Right renal cortex interstitium (tissue), 3 donors: ENCODE results near the gene EPX. TPM values are rescaled to one million over a fixed set of nuclear protein-coding genes. Genes with fewer than 3 reads are reported as not detected.

Experiments used
- DNase-seq, 3 donors: peaks; one replicate each; pipeline ENCODE4 v3.0.0-alpha.2; 2013; ENCODE audit warnings: low read depth in 3 of 3, low spot score in 2 of 3
- polyA plus RNA-seq, 3 donors: library from polyadenylated mRNA; unstranded; fragments of 120-200 nt; gene quantifications; one replicate each; pipeline ENCODE4 v1.2.1, GENCODE V29; 2013; ENCODE audit not compliant: insufficient read length in 3 of 3

The EPX gene
- polyA plus RNA-seq, 3 donors, result 0.26 to 0.99 (median 0.80) TPM

GRCh38 chr17:58247511-58248363, 55.2 kb downstream of the EPX start:
- DNase-seq, result no peak

- no peak for DNase-seq
These were observed 56.4 kb downstream of the EPX start for GRCh38 chr17:58248955-58249269.

GRCh38 chr17:58249270-58250133, 57.0 kb downstream of the EPX start:
- DNase-seq, result peak; percentile 39 to 61 (median 52)

GRCh38 chr17:58250344-58251011, 58.0 kb downstream of the EPX start:
- DNase-seq, result no peak

- no peak for DNase-seq
These were observed 59.6 kb downstream of the EPX start for GRCh38 chr17:58252141-58252540.

- no peak for DNase-seq
These were observed 60.6 kb downstream of the EPX start for GRCh38 chr17:58253082-58253481.

Other genes with a start within 250 kb of the EPX start
- 10 to 100 TPM; 40.4 to 43.4 (median 42.7) TPM for gene CUEDC1, start 237.3 kb upstream of the EPX start, polyA plus RNA-seq
- gene VEZF1, start 204.5 kb upstream of the EPX start, polyA plus RNA-seq, result 100 to 1,000 TPM; 106 to 110 (median 107) TPM
- gene SRSF1, start 185.5 kb upstream of the EPX start, polyA plus RNA-seq, result 100 to 1,000 TPM; 403 to 437 (median 436) TPM
- gene DYNLL2, start 109.3 kb upstream of the EPX start, polyA plus RNA-seq, result 10 to 100 TPM; 84.2 to 84.8 (median 84.4) TPM
- not detected for gene OR4D1, start 44.3 kb upstream of the EPX start, polyA plus RNA-seq
- not detected for gene OR4D2, start 25.7 kb upstream of the EPX start, polyA plus RNA-seq
- 10 to 100 TPM; 35.4 to 46.0 (median 39.5) TPM for gene MKS1, start 26.5 kb downstream of the EPX start, polyA plus RNA-seq
- gene LPO, start 45.9 kb downstream of the EPX start, polyA plus RNA-seq, result under 1 TPM; 0.04 to 0.10 (median 0.06) TPM
- gene MPO, start 88.2 kb downstream of the EPX start, polyA plus RNA-seq, result 1 to 10 TPM; 1.6 to 5.1 (median 3.6) TPM
- 10 to 100 TPM; 34.2 to 41.1 (median 38.8) TPM for gene TSPOAP1, start 136.1 kb downstream of the EPX start, polyA plus RNA-seq
- 100 to 1,000 TPM; 142 to 156 (median 148) TPM for gene SUPT4H1, start 159.5 kb downstream of the EPX start, polyA plus RNA-seq
- gene RNF43, start 224.8 kb downstream of the EPX start, polyA plus RNA-seq, result 10 to 100 TPM; 12.7 to 14.6 (median 14.2) TPM